NK-92 (cell line): ENCODE data around the gene PPP1R12C.

Source experiments
- DNase-seq: peaks from one replicate; lab custom pipeline; 2025; ENCODE audit not compliant: unreplicated experiment; lab: John Stamatoyannopoulos, UW

Gene PPP1R12C

GRCh38 chr19:55146705-55147273 is 29.4 kb upstream of the PPP1R12C start:
- DNase-seq, result no peak

- DNase-seq, result no peak
These were observed 28.8 kb upstream of the PPP1R12C start for GRCh38 chr19:55146078-55146704.

GRCh38 chr19:55145232-55145631 is 27.8 kb upstream of the PPP1R12C start:
- no peak for DNase-seq

GRCh38 chr19:55141696-55142095 is 24.3 kb upstream of the PPP1R12C start:
- DNase-seq, result no peak

GRCh38 chr19:55137915-55138314 is 20.5 kb upstream of the PPP1R12C start:
- no peak for DNase-seq

- DNase-seq, result no peak
These were observed 19.1 kb upstream of the PPP1R12C start for GRCh38 chr19:55136399-55137102.

- no peak for DNase-seq
These were observed 17.3 kb upstream of the PPP1R12C start for GRCh38 chr19:55134736-55135135.

GRCh38 chr19:55133639-55134444 is 16.4 kb upstream of the PPP1R12C start:
- no peak for DNase-seq

GRCh38 chr19:55132453-55133129 is 15.2 kb upstream of the PPP1R12C start:
- DNase-seq, result no peak

GRCh38 chr19:55131421-55131820 is 14.0 kb upstream of the PPP1R12C start:
- DNase-seq, result no peak

- no peak for DNase-seq
These were observed 1.6 kb upstream of the PPP1R12C start for GRCh38 chr19:55119053-55119452.

GRCh38 chr19:55118401-55118991 is 1.1 kb upstream of the PPP1R12C start:
- no peak for DNase-seq

GRCh38 chr19:55117663-55118391 is 390 bp upstream of the PPP1R12C start:
- peak; percentile 66 for DNase-seq

- no peak for DNase-seq
These were observed 1.1 kb downstream of the PPP1R12C start for GRCh38 chr19:55116232-55116858.

- DNase-seq, result peak; percentile 100
These were observed 1.9 kb downstream of the PPP1R12C start for GRCh38 chr19:55115446-55116065.

GRCh38 chr19:55114566-55115145 is 2.8 kb downstream of the PPP1R12C start:
- no peak for DNase-seq

GRCh38 chr19:55113570-55114039 is 3.8 kb downstream of the PPP1R12C start:
- no peak for DNase-seq

- no peak for DNase-seq
These were observed 4.5 kb downstream of the PPP1R12C start for GRCh38 chr19:55112777-55113569.
